OCI-LY1 (cell line): ENCODE data around the gene SEC16A.

Source experiments
- CTCF ChIP-seq: fragments of 200-600 bp; sonication (generic), shearing (Covaris generic); IDR thresholded peaks from 2 replicates; pipeline ENCODE4 v1.5.1; 2017; ENCODE audit warnings: mild to moderate bottlenecking, antibody characterized with exemption, low read length, moderate library complexity, mixed read lengths
- EZH2 ChIP-seq: fragments of 200-600 bp; sonication (generic), shearing (Covaris generic); IDR thresholded peaks from 2 replicates; pipeline ENCODE4 v1.8.0; 2017; ENCODE audit warnings: borderline replicate concordance, mixed run types, mild to moderate bottlenecking, antibody characterized with exemption, low read length, moderate library complexity, mixed read lengths

- TF ChIP-seq CTCF (no peak), EZH2 (no peak)
Observed at GRCh38 chr9:136464241-136464640, 18.6 kb downstream of the SEC16A start.
